ENCODE results near the gene RPS8. TPM values are rescaled to one million over a fixed set of nuclear protein-coding genes. Genes with fewer than 3 reads are reported as not detected.

The RPS8 gene
- total RNA-seq, 1 experiment from 2014 or later: 1,467 TPM

DNA sequence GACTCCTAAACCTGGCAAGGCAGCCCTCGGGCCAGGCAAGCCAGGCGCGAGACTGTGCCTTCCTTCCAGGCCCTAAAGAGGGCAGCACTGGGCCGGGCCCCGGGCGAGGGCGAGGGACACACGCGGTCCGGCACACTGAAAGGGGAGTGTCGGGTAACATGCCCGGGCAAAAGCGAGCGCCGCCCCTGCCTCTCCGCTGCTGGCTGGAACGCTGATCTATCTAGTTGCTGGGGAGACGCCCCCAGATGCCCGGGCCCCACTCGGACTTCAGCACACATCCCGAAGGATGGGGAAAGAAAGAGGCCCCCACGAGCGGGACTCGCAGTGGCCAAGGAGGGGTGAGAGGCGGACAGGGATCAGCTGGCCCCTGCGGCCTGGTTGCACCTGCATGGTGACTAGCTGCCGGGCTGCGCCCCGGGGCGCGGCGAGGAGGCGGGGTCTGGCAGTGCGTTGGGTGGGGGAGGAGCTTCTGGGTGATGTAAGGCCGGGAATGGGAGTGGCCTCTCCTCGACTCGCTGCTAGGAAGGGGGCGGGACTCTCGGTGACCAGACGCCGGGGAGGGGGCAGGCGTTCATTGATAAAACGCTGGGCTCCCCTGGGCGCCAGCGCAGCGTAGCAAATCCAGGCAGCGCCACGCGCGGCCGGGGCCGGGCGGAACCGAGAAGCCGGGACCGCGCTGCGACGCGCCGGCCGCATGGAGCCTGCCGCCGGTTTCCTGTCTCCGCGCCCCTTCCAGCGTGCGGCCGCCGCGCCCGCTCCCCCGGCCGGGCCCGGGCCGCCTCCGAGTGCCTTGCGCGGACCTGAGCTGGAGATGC is 24.6 kb downstream of the RPS8 start, which contains the start of gene PLK3:
PLK3 (plus strand) TSS at position 608 of the 815 bp plus-strand sequence; CDS start at position 695, 87 bp downstream.
- H3K4me1 ChIP-seq: no peaks in the 10 kb centered on the region

DNA sequence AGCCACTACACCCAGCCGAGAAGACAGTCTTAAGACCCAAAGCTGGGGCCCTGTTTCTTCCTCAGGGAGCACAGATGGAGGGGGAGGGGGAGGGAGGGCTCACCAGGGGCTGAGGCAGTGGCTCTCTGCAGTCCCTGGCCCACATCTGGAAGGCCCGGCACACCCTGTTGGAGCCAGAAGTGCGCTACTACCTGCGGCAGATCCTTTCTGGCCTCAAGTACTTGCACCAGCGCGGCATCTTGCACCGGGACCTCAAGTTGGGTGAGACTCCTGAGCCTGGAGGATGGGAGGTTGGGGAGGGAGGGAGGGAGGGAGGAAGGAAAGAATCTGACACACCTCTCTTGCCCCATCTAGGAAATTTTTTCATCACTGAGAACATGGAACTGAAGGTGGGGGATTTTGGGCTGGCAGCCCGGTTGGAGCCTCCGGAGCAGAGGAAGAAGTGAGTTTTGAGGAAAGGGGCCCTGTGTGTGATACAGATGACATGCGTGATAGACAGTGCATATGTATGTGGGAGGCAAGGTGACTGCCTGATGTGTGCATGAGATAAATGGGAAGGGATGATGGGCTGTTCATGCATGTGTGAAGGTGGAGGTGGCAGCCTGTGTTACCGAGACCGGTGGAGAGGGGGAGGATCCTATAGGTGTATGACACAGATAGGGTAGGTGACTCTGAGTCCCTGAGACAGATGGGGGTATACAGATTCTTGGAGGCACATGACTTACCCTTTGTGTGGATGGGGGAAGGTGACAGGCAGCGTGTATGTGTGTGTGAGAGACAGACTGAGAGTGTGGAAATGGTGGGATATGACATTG is 26.4 kb downstream of the RPS8 start:
- H3K27ac Mint-ChIP-seq (ENCODE audit: unreplicated experiment): peak overlapping the region; percentile 2
- H3K27me3 Mint-ChIP-seq (ENCODE audit: insufficient read depth, unreplicated experiment): no peaks in the 10 kb centered on the region
- no TSS peak for BruUV-seq (replicated peaks)

More for the DNA sequence above, 24.6 kb downstream of the RPS8 start, which contains the start of gene PLK3:
- H3K27me3 Mint-ChIP-seq (ENCODE audit: insufficient read depth, unreplicated experiment): no peaks in the 10 kb centered on the region
- peaks cover 8% of the 10 kb centered on the region for H3K4me1 Mint-ChIP-seq (ENCODE audit: low read depth, unreplicated experiment)
- peak; percentile 97 for DNase-seq
- peak within 1 kb of the TSS; percentile 97 for H3K4me3 Mint-ChIP-seq (ENCODE audit: unreplicated experiment)
- peak within 1 kb of the TSS; percentile 99 for H3K27ac Mint-ChIP-seq (ENCODE audit: unreplicated experiment)
- no peaks in the 10 kb centered on the region for H3K9me3 Mint-ChIP-seq (ENCODE audit: unreplicated experiment)
- Histone ChIP-seq H3K27me3 (replicated peaks; ENCODE audit: control insufficient read depth, insufficient read depth, low read length) (no peaks in the 10 kb centered on the region), H3K4me3 (ENCODE audit: low read depth, low read length) (peak within 1 kb of the TSS; percentile 77), H3K36me3 (ENCODE audit: control insufficient read depth, insufficient read depth, low read length) (no peaks in the 10 kb centered on the region), H3K9me3 (no peaks in the 10 kb centered on the region)
- POLR2A ChIA-PET: interaction anchor here (0.6 to 2.7 kb wide), 15 partner anchors 9 to 1541 kb away, joined by 3 to 43 read pairs (median 4); partner anchors contain the start of genes BTBD19, NSUN4 and RPS8
- CTCF ChIA-PET: interaction anchor here (0.6 to 1.3 kb wide), 11 partner anchors 9 to 126 kb away, joined by 3 to 13 read pairs (median 4); partner anchors contain the start of genes ARMH1, BTBD19, RNU5D-1 and RPS8
- H3K36me3 Mint-ChIP-seq (ENCODE audit: insufficient read depth, unreplicated experiment): peaks cover 11% of the 10 kb centered on the region
- TSS peak; percentile 70 for BruUV-seq (replicated peaks)
- intact Hi-C loops (cut with micrococcal nuclease; ENCODE audit: unreplicated experiment): loop anchor here (2.0 kb wide), 1 partner anchor 15 kb away; no protein-coding TSS in a partner anchor
- TF ChIP-seq, protein P1, sequence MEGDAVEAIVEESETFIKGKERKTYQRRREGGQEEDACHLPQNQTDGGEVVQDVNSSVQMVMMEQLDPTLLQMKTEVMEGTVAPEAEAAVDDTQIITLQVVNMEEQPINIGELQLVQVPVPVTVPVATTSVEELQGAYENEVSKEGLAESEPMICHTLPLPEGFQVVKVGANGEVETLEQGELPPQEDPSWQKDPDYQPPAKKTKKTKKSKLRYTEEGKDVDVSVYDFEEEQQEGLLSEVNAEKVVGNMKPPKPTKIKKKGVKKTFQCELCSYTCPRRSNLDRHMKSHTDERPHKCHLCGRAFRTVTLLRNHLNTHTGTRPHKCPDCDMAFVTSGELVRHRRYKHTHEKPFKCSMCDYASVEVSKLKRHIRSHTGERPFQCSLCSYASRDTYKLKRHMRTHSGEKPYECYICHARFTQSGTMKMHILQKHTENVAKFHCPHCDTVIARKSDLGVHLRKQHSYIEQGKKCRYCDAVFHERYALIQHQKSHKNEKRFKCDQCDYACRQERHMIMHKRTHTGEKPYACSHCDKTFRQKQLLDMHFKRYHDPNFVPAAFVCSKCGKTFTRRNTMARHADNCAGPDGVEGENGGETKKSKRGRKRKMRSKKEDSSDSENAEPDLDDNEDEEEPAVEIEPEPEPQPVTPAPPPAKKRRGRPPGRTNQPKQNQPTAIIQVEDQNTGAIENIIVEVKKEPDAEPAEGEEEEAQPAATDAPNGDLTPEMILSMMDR (IDR thresholded peaks at IDR 0.05; ENCODE audit: insufficient read depth in 1 of 2, low read depth in 1 of 2, low read length in 1 of 2, severe bottlenecking in 1 of 2, unreplicated experiment in 1 of 2): peak; percentile 72 to 89

More for the DNA sequence above, 26.4 kb downstream of the RPS8 start:
- CTCF ChIA-PET: no interaction called here
- no peak overlapping the region for H3K4me3 ChIP-seq (ENCODE audit: low read depth, low read length)
- H3K4me1 ChIP-seq: peaks cover 9% of the 10 kb centered on the region
- intact Hi-C loops (cut with micrococcal nuclease; ENCODE audit: unreplicated experiment): no loop called here
- DNase-seq: no peak
- no peaks in the 10 kb centered on the region for H3K36me3 ChIP-seq (ENCODE audit: control insufficient read depth, insufficient read depth, low read length)
- TF ChIP-seq, protein P1 (IDR thresholded peaks at IDR 0.05; ENCODE audit: insufficient read depth in 1 of 2, low read depth in 1 of 2, low read length in 1 of 2, severe bottlenecking in 1 of 2, unreplicated experiment in 1 of 2): no peak
- Mint-ChIP-seq H3K4me3 (ENCODE audit: unreplicated experiment) (peak overlapping the region; percentile 24), H3K9me3 (ENCODE audit: unreplicated experiment) (no peaks in the 10 kb centered on the region), H3K36me3 (ENCODE audit: insufficient read depth, unreplicated experiment) (peaks cover 16% of the 10 kb centered on the region), H3K4me1 (ENCODE audit: low read depth, unreplicated experiment) (peaks cover 8% of the 10 kb centered on the region)
- no peaks in the 10 kb centered on the region for H3K9me3 ChIP-seq
- POLR2A ChIA-PET: interaction anchor here (2.7 kb wide), 1 partner anchor 18 kb away, joined by 43 read pairs; no protein-coding TSS in a partner anchor
- no peaks in the 10 kb centered on the region for H3K27me3 ChIP-seq (replicated peaks; ENCODE audit: control insufficient read depth, insufficient read depth, low read length)

All from Caco-2 (cell line).